ENCODE data around the gene PPP3CA. TPM values are rescaled to one million over a fixed set of nuclear protein-coding genes. Genes with fewer than 3 reads are reported as not detected.

PPP3CA gene
- total RNA-seq (10 to 100 TPM; 44.3 to 72.0 TPM), polyA plus RNA-seq (10 to 100 TPM; 13.5 to 17.1 TPM)
- long read RNA-seq, donor 1, transcript PPP3CA-202 (13 exons, 3,604 nt), result major isoform, 5 of 10 reads
- long read RNA-seq, donor 1, partial matches to known transcripts, result 5 of 10 reads
- long read RNA-seq, donor 1, other reads (novel, unspliced or antisense), result 0 of 10 reads
- long read RNA-seq, donor 2, partial matches to known transcripts, result 0 of 2 reads
- long read RNA-seq, donor 2, other reads (novel, unspliced or antisense), result 0 of 2 reads
- long read RNA-seq, donor 3, partial matches to known transcripts, result 0 of 3 reads
- long read RNA-seq, donor 3, other reads (novel, unspliced or antisense), result 0 of 3 reads
- long read RNA-seq, donor 4, partial matches to known transcripts, result 45 of 47 reads
- long read RNA-seq, donor 4, other reads (novel, unspliced or antisense), result 0 of 47 reads
- long read RNA-seq, donor 5, transcript PPP3CA-202 (13 exons, 3,604 nt), result major isoform, 11 of 11 reads
- long read RNA-seq, donor 5, partial matches to known transcripts, result 0 of 11 reads
- long read RNA-seq, donor 5, other reads (novel, unspliced or antisense), result 0 of 11 reads

DNA sequence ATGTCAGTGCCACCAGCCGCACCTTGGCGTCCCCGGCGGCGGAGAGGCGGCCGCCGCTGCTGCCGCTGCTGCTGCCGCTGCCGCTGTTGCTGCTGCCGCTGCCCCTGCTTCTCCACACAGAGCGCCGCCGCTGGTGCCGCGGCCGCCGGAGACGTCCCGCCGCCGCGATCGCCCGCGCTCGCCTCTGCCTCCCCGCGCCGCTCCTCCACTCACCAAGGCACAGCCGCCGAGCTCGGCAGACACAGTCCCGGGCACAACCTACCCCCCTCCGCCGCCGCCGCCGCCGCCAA lies at the start of gene PPP3CA:
PPP3CA (minus strand) TSS at position 260 of the 290 bp plus-strand sequence.
- TF ChIP-seq, protein P1, sequence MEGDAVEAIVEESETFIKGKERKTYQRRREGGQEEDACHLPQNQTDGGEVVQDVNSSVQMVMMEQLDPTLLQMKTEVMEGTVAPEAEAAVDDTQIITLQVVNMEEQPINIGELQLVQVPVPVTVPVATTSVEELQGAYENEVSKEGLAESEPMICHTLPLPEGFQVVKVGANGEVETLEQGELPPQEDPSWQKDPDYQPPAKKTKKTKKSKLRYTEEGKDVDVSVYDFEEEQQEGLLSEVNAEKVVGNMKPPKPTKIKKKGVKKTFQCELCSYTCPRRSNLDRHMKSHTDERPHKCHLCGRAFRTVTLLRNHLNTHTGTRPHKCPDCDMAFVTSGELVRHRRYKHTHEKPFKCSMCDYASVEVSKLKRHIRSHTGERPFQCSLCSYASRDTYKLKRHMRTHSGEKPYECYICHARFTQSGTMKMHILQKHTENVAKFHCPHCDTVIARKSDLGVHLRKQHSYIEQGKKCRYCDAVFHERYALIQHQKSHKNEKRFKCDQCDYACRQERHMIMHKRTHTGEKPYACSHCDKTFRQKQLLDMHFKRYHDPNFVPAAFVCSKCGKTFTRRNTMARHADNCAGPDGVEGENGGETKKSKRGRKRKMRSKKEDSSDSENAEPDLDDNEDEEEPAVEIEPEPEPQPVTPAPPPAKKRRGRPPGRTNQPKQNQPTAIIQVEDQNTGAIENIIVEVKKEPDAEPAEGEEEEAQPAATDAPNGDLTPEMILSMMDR (IDR thresholded peaks at IDR 0.05; ENCODE audit: control extremely low read depth, extremely low read depth), result no peak
- peak within 1 kb of the TSS; percentile 97 for H3K4me3 ChIP-seq
- WGBS, 2 donors, result 0% methylated on average over 14 to 41 of the region's 41 CpGs
- no peaks in the 10 kb centered on the region for H3K36me3 ChIP-seq (ENCODE audit: control insufficient read depth in 4 of 4, insufficient read depth in 4 of 4, low read length in 4 of 4)
- H3K4me1 ChIP-seq (ENCODE audit: control insufficient read depth in 5 of 5, insufficient read depth in 5 of 5, low read length in 5 of 5), result peaks cover 3 to 14% (median 4%) of the 10 kb centered on the region in 5 donors
- peak within 1 kb of the TSS; percentile 37 to 89 for H3K9ac ChIP-seq (ENCODE audit: insufficient read depth in 1 of 2, low read length in 2 of 2)
- H3K9me3 ChIP-seq (ENCODE audit: control insufficient read depth in 4 of 4, insufficient read depth in 3 of 4, low read length in 3 of 4), result no peaks in the 10 kb centered on the region
- ATAC-seq (ENCODE audit: insufficient read depth, low FRiP score) (peak; percentile 2), DNase-seq (no peak)
- H3K27me3 ChIP-seq (ENCODE audit: control insufficient read depth in 3 of 3, insufficient read depth in 3 of 3, low read length in 2 of 3), result peaks cover 0 to 3% (median 0%) of the 10 kb centered on the region in 3 donors
- H3K27ac ChIP-seq (ENCODE audit: low read depth in 1 of 2, low read length in 1 of 2), result peak within 1 kb of the TSS; percentile 95 to 96

DNA sequence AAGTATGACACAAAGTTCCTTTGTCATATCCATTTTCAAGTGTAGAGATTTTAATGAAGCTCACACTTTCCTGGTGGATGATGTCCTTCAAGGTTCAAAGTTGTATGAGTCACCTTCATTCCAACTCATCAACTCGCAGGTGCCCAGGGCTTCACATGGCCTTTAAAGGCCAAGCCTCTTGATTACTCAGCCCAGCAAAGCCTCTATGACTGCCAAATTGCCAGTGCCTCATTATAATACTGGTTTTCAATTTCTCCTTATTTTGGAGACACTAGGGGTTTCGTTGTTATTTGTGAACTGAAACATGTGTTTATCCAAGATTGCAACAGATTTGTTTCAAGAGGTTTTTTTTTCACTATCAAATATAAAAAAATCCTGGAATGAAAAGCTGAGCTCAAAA lies 45.9 kb upstream of the PPP3CA start:
- no peak for DNase-seq
- Histone ChIP-seq H3K9me3 (ENCODE audit: control insufficient read depth in 4 of 4, insufficient read depth in 3 of 4, low read length in 3 of 4) (no peaks in the 10 kb centered on the region), H3K27ac (ENCODE audit: low read depth in 1 of 2, low read length in 1 of 2) (no peak overlapping the region), H3K9ac (ENCODE audit: insufficient read depth in 1 of 2, low read length in 2 of 2) (no peak overlapping the region), H3K36me3 (ENCODE audit: control insufficient read depth in 4 of 4, insufficient read depth in 4 of 4, low read length in 4 of 4) (no peaks in the 10 kb centered on the region), H3K4me1 (ENCODE audit: control insufficient read depth in 5 of 5, insufficient read depth in 5 of 5, low read length in 5 of 5) (no peaks in the 10 kb centered on the region), H3K4me3 (no peak overlapping the region), H3K27me3 (ENCODE audit: control insufficient read depth in 3 of 3, insufficient read depth in 3 of 3, low read length in 2 of 3) (no peaks in the 10 kb centered on the region)
- 59 to 88% methylated on average over 2 of the region's 2 CpGs for WGBS, 2 donors
- ATAC-seq (ENCODE audit: insufficient read depth, low FRiP score), result no peak
- TF ChIP-seq, protein P1 (IDR thresholded peaks at IDR 0.05; ENCODE audit: control extremely low read depth, extremely low read depth), result no peak

DNA sequence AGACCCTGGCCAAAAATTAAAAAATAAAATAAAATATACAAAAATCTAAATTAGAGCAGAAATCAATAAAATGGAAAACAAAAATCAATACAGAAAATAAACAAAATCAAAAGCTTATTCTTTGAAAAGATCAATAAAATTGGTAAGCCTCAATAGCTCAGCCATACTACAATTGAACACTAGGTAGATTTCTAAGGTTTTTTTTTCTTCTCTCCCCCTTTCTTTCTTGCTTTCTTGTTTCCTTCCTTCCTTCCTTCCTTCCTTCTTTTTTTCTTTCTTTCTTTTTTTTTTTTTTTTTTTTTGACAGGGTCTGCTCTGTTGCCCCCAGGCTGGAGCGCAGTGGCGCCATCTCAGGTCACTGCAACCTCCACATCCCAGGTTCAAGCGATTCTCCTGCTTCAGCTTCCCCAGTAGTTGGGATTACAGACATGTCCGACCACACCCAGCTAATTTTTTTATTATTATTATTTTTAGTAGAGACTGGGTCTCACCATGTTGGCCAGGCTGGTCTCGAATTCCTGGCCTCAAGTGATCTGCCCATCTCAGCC lies 23.4 kb upstream of the PPP3CA start:
- 92 to 94% methylated on average over 5 of the region's 5 CpGs for WGBS, 2 donors

More for the DNA sequence above, 23.4 kb upstream of the PPP3CA start:
- DNase-seq (no peak), ATAC-seq (ENCODE audit: insufficient read depth, low FRiP score) (no peak)
- Histone ChIP-seq H3K4me3 (no peak overlapping the region), H3K27me3 (ENCODE audit: control insufficient read depth in 3 of 3, insufficient read depth in 3 of 3, low read length in 2 of 3) (no peaks in the 10 kb centered on the region), H3K9ac (ENCODE audit: insufficient read depth in 1 of 2, low read length in 2 of 2) (no peak overlapping the region), H3K9me3 (ENCODE audit: control insufficient read depth in 4 of 4, insufficient read depth in 3 of 4, low read length in 3 of 4) (no peaks in the 10 kb centered on the region), H3K4me1 (ENCODE audit: control insufficient read depth in 5 of 5, insufficient read depth in 5 of 5, low read length in 5 of 5) (no peaks in the 10 kb centered on the region), H3K27ac (ENCODE audit: low read depth in 1 of 2, low read length in 1 of 2) (no peak overlapping the region), H3K36me3 (ENCODE audit: control insufficient read depth in 4 of 4, insufficient read depth in 4 of 4, low read length in 4 of 4) (no peaks in the 10 kb centered on the region)
- TF ChIP-seq, protein P1 (IDR thresholded peaks at IDR 0.05; ENCODE audit: control extremely low read depth, extremely low read depth), result no peak
